H1 (cell line): ENCODE measurements around the gene PNMA3. TPM values are rescaled to one million over a fixed set of nuclear protein-coding genes. Genes with fewer than 3 reads are reported as not detected.

ENCODE experiments used
- CTCF ChIA-PET: fragments of 300-600 bp; sonication (Branson Sonifier 250); formaldehyde crosslinking; loops from one replicate; lab custom pipeline; 2021; ENCODE audit not compliant: partially characterized antibody; lab: Charles Lee
- POLR2A ChIA-PET: fragments of 300-600 bp; sonication (Branson Sonifier 250); formaldehyde crosslinking; loops from one replicate; lab custom pipeline; 2021; ENCODE audit warnings: inconsistent platforms; ENCODE audit not compliant: partially characterized antibody; lab: Charles Lee
- DNase-seq, 2 experiments: peaks; one replicate each; pipeline versions ENCODE4 v3.0.0 to v3.0.0-alpha.2; 2010 to 2022; ENCODE audit warnings: low spot score in 2 of 2, low read depth in 1 of 2, mixed read lengths in 1 of 2
- FAIRE-seq: peaks from 2 replicates; lab custom pipeline; 2011; peaks lifted over from hg19 to GRCh38; lab: Jason Lieb, UNC
- H2AFZ ChIP-seq: 2 replicates; pipeline ENCODE4 v1.8.1; 2012; ENCODE audit warnings: low read length, inconsistent platforms
- H2AK5ac ChIP-seq: 2 replicates; pipeline ENCODE4 v1.6.1; 2013; ENCODE audit warnings: low read depth, low read length
- H2BK120ac ChIP-seq: replicated peaks from 2 replicates; pipeline ENCODE3; 2013; ENCODE audit warnings: low read depth, low read length, inconsistent platforms
- H2BK12ac ChIP-seq: 2 replicates; pipeline ENCODE4 v1.6.1; 2013; ENCODE audit warnings: low read depth, low read length
- H2BK15ac ChIP-seq: 2 replicates; pipeline ENCODE4 v1.6.1; 2013; ENCODE audit warnings: low read length
- H2BK20ac ChIP-seq: 2 replicates; pipeline ENCODE4 v1.6.1; 2013; ENCODE audit warnings: low read length
- H2BK5ac ChIP-seq: 2 replicates; pipeline ENCODE4 v1.6.1; 2013; ENCODE audit warnings: low read depth, low read length
- H3K14ac ChIP-seq: 2 replicates; pipeline ENCODE4 v1.6.1; 2013; ENCODE audit warnings: inconsistent platforms; ENCODE audit not compliant: insufficient read length
- H3K18ac ChIP-seq: 2 replicates; pipeline ENCODE4 v1.6.1; 2013; ENCODE audit warnings: low read length; ENCODE audit errors: extremely low read depth
- H3K23ac ChIP-seq: 2 replicates; pipeline ENCODE4 v1.6.1; 2013; ENCODE audit warnings: inconsistent platforms; ENCODE audit not compliant: insufficient read length
- H3K23me2 ChIP-seq: 2 replicates; pipeline ENCODE4 v1.6.1; 2013; ENCODE audit warnings: low read depth, low read length
- H3K27ac ChIP-seq: 2 replicates; pipeline ENCODE4 v1.6.1; 2011; ENCODE audit warnings: low read depth, low read length, inconsistent platforms
- H3K27me3 ChIP-seq, 4 experiments: replicated peaks in 1 of 4; 1 replicate in 1 of 4; 2 replicates in 3 of 4; pipeline versions ENCODE4 v1.6.1 to v1.8.1; 2011 to 2013; ENCODE audit warnings: low read length in 3 of 4, mild to moderate bottlenecking in 3 of 4, inconsistent platforms in 2 of 4, mixed read lengths in 2 of 4, moderate library complexity in 1 of 4; ENCODE audit not compliant: control insufficient read depth in 3 of 4, insufficient read depth in 3 of 4; ENCODE audit errors: extremely low read depth in 1 of 4
- H3K36me3 ChIP-seq, 4 experiments: 2 replicates each; pipeline versions ENCODE4 v1.6.1 to v1.8.1; 2011 to 2013; ENCODE audit warnings: mild to moderate bottlenecking in 4 of 4, low read length in 3 of 4, moderate library complexity in 2 of 4, control low read depth in 1 of 4, inconsistent platforms in 1 of 4; ENCODE audit not compliant: insufficient read depth in 4 of 4, control insufficient read depth in 2 of 4
- H3K4ac ChIP-seq: replicated peaks from 2 replicates; pipeline ENCODE3; 2013; ENCODE audit warnings: low read length, low read depth, mixed read lengths, inconsistent platforms; ENCODE audit not compliant: insufficient read length
- H3K4me1 ChIP-seq, 4 experiments: replicated peaks in 1 of 4; 1 replicate in 1 of 4; 2 replicates in 3 of 4; pipeline versions ENCODE4 v1.6.1 to v1.8.1; 2011 to 2013; ENCODE audit warnings: low read length in 3 of 4, inconsistent platforms in 2 of 4, mixed read lengths in 1 of 4; ENCODE audit not compliant: insufficient read depth in 4 of 4, control insufficient read depth in 3 of 4
- H3K4me2 ChIP-seq, 2 experiments: 2 replicates each; pipeline versions ENCODE4 v1.6.1 to v1.8.1; 2011 to 2013; ENCODE audit warnings: low read depth in 2 of 2, low read length in 2 of 2, control low read depth in 1 of 2, inconsistent platforms in 1 of 2, mild to moderate bottlenecking in 1 of 2; ENCODE audit not compliant: insufficient read depth in 1 of 2
- H3K4me3 ChIP-seq, 4 experiments: fragments of 200-600, 300-600 bp in 1 of 4; sonication (generic), shearing (Covaris generic), sonication (Bioruptor Twin) in 1 of 4; 2 replicates each; pipeline versions ENCODE4 v1.5.1 to v1.8.1; 2011 to 2016; ENCODE audit warnings: low read length in 4 of 4, low read depth in 3 of 4, control low read depth in 2 of 4, inconsistent platforms in 2 of 4, mild to moderate bottlenecking in 2 of 4, mixed read lengths in 1 of 4, moderate library complexity in 1 of 4; ENCODE audit not compliant: insufficient read depth in 2 of 4; ENCODE audit errors: extremely low read depth in 1 of 4
- H3K56ac ChIP-seq: replicated peaks from 2 replicates; pipeline ENCODE3; 2013; ENCODE audit warnings: low read depth, mild to moderate bottlenecking, mixed read lengths, low read length, inconsistent platforms; ENCODE audit not compliant: insufficient read length
- H3K79me1 ChIP-seq: 2 replicates; pipeline ENCODE4 v1.6.1; 2013; ENCODE audit warnings: low read depth, low read length, control low read depth
- H3K79me2 ChIP-seq, 2 experiments: 2 replicates each; pipeline versions ENCODE4 v1.6.1 to v1.8.1; 2012 to 2013; ENCODE audit warnings: low read length in 2 of 2, mild to moderate bottlenecking in 2 of 2, inconsistent platforms in 1 of 2; ENCODE audit not compliant: insufficient read depth in 2 of 2, control insufficient read depth in 1 of 2
- H3K9ac ChIP-seq, 4 experiments: replicated peaks in 1 of 4; 1 replicate in 1 of 4; 2 replicates in 3 of 4; pipeline versions ENCODE4 v1.6.1 to v1.8.1; 2011 to 2013; ENCODE audit warnings: low read depth in 3 of 4, low read length in 3 of 4, control low read depth in 2 of 4, mild to moderate bottlenecking in 2 of 4, moderate library complexity in 2 of 4, inconsistent platforms in 1 of 4; ENCODE audit errors: extremely low read depth in 1 of 4
- H3K9me3 ChIP-seq, 2 experiments: 2 replicates each; pipeline versions ENCODE4 v1.6.1 to v1.8.1; 2012 to 2013; ENCODE audit warnings: mild to moderate bottlenecking in 2 of 2, moderate library complexity in 2 of 2, control low read depth in 1 of 2, inconsistent platforms in 1 of 2, low read depth in 1 of 2, low read length in 1 of 2, mixed read lengths in 1 of 2; ENCODE audit not compliant: insufficient read depth in 2 of 2
- H4K20me1 ChIP-seq, 2 experiments: replicated peaks in 1 of 2; 2 replicates each; pipeline versions ENCODE3 to v1.8.1; 2011 to 2013; ENCODE audit warnings: inconsistent platforms in 2 of 2, low read length in 2 of 2, mild to moderate bottlenecking in 1 of 2; ENCODE audit not compliant: insufficient read depth in 2 of 2, control insufficient read depth in 1 of 2
- H4K5ac ChIP-seq: 2 replicates; pipeline ENCODE4 v1.6.1; 2013; ENCODE audit warnings: low read length, low read depth, mixed read lengths, inconsistent platforms; ENCODE audit not compliant: insufficient read length
- H4K8ac ChIP-seq: 2 replicates; pipeline ENCODE4 v1.8.0; 2013; ENCODE audit warnings: mild to moderate bottlenecking, moderate library complexity, low read length, inconsistent platforms; ENCODE audit not compliant: insufficient read depth; ENCODE audit errors: extremely low read depth
- H4K91ac ChIP-seq: replicated peaks from 2 replicates; pipeline ENCODE3; 2013; ENCODE audit warnings: low read length, mixed read lengths, inconsistent platforms; ENCODE audit not compliant: insufficient read length
- JUN ChIP-seq: IDR thresholded peaks from 2 replicates; pipeline ENCODE4 v1.6.1; 2011; ENCODE audit warnings: low read depth, mild to moderate bottlenecking, improper control_type of control experiment, low read length
- YY1 ChIP-seq: IDR thresholded peaks from 2 replicates; pipeline ENCODE4 v1.6.1; 2011; ENCODE audit warnings: low read depth, mild to moderate bottlenecking, low read length
- WGBS, 2 experiments: shearing (Covaris generic) in 1 of 2; methylation state at CpG; one replicate each; pipeline versions ENCODE4 v1.1.6 to v1.1.7; 2013 to 2015; ENCODE audit warnings: low lambda C conversion rate in 2 of 2, mixed read lengths in 2 of 2, inconsistent platforms in 1 of 2, low coverage in 1 of 2, missing lambda C conversion rate in 1 of 2; ENCODE audit not compliant: insufficient replicate concordance in 2 of 2, insufficient coverage in 1 of 2, insufficient read length in 1 of 2; ENCODE audit errors: extremely low coverage in 1 of 2, missing lambda C conversion rate in 1 of 2; 5-methylcytosine and 5-hydroxymethylcytosine counted together
- polyA plus RNA-seq, 7 experiments: library from polyadenylated mRNA; depleted of rRNA in 3 of 7; stranded (reverse) in 5 of 7; unstranded in 2 of 7; fragments of >200 nt in 5 of 7; fragments of 200-250 nt in 2 of 7; gene quantifications; 1 replicate in 5 of 7; 2 replicates in 1 of 7; 4 replicates in 1 of 7; pipeline versions ENCODE4 v1.2.1 to v1.2.3, GENCODE V29; 2011 to 2013; ENCODE audit warnings: missing spikeins in 2 of 7, mixed read lengths in 2 of 7
- total RNA-seq: library from RNA; stranded (reverse); fragmentation: NEBNext Ultra II Directional; extraction: Animal tissue kit (Norgen Biotek cat#: 25700); gene quantifications from 2 replicates; pipeline ENCODE4 v1.2.1, GENCODE V29; 2021

PNMA3 gene
- total and polyA plus RNA-seq, 2 of the 8 experiments (the other 6 are each of a cell fraction or from before 2014, with no cell fraction given) = 3.3 to 6.9 TPM

GRCh38 chrX:153061732-153062131, 5.5 kb downstream of the PNMA3 start:
- Histone ChIP-seq H3K23me2 (no peaks in the 10 kb centered on the region; the same call in 1 of the 2 replicates), H2BK15ac (no peak overlapping the region), H3K27me3 (peaks cover 0 to 9% (median 1%) of the 10 kb centered on the region in 4 experiments; a peak in 2 of 7 replicates), H3K9ac (no peak overlapping the region), H4K20me1 (peaks cover 0 to 1% of the 10 kb centered on the region in 2 experiments), H2BK5ac (no peak overlapping the region), H2BK12ac (no peak overlapping the region), H3K79me1 (no peaks in the 10 kb centered on the region), H3K23ac (no peak overlapping the region), H3K79me2 (no peaks in the 10 kb centered on the region), H3K9me3 (no peaks in the 10 kb centered on the region), H3K56ac (no peak overlapping the region), H3K4me1 (peaks cover 0 to 5% (median 2%) of the 10 kb centered on the region in 4 experiments; a peak in 4 of 7 replicates), H3K36me3 (no peaks in the 10 kb centered on the region), H3K4me3 (no peak overlapping the region), H3K27ac (no peak overlapping the region), H4K91ac (no peak overlapping the region), H2BK120ac (no peak overlapping the region), H2AFZ (no peak overlapping the region), H2AK5ac (no peak overlapping the region), H2BK20ac (no peak overlapping the region), H3K4ac (no peak overlapping the region), H3K4me2 (no peak overlapping the region), H3K18ac (no peak overlapping the region), H4K5ac (no peak overlapping the region), H3K14ac (no peak overlapping the region), H4K8ac (no peak overlapping the region)
- 56% methylated on average over 3 of the region's 3 CpGs; no CpG with 5 or more reads in 1 of the 2 experiments for WGBS, 2 experiments
- no peak for DNase-seq
- ChIA-PET POLR2A (interaction anchor here (1.1 kb wide), 1 partner anchor 20 kb away, joined by 3 read pairs; no protein-coding TSS in a partner anchor), CTCF (interaction anchor here (0.6 to 1.5 kb wide), 3 partner anchors 29 to 209 kb away, joined by 3 to 5 read pairs (median 3); no protein-coding TSS in a partner anchor)
- FAIRE-seq = no peak
- TF ChIP-seq YY1 = no peak
- no peak for TF ChIP-seq JUN
